Prostate gland (tissue), 2 donors: ENCODE results near the gene TAF1C. TPM values are rescaled to one million over a fixed set of nuclear protein-coding genes. Genes with fewer than 3 reads are reported as not detected.

Experiments
- DNase-seq: peaks from one replicate; pipeline ENCODE4 v3.0.0-alpha.2; 2019; ENCODE audit warnings: low spot score
- H3K27ac ChIP-seq, 2 donors: fragments of 200-600 bp; sonication (generic); 2 replicates each; pipeline ENCODE4 v1.5.1; 2017 to 2019
- H3K27me3 ChIP-seq: fragments of 200-600 bp; sonication (generic); replicated peaks from 2 replicates; pipeline ENCODE4 v1.5.1; 2019; ENCODE audit not compliant: insufficient read depth
- H3K36me3 ChIP-seq, 2 donors: fragments of 200-600 bp; sonication (generic); 1 replicate in 1 of 2; 2 replicates in 1 of 2; pipeline versions ENCODE4 v1.5.1 to v1.8.1; 2017 to 2019
- H3K4me1 ChIP-seq: fragments of 200-600 bp; sonication (generic); replicated peaks from 2 replicates; pipeline ENCODE4 v1.5.1; 2019
- H3K4me3 ChIP-seq, 2 donors: fragments of 200-600 bp; sonication (generic); 2 replicates each; pipeline ENCODE4 v1.5.1; 2017 to 2019
- H3K9me3 ChIP-seq: fragments of 200-600 bp; sonication (generic); 2 replicates; pipeline ENCODE4 v1.5.1; 2017
- CTCF ChIP-seq, 4 experiments: fragments of 200-600 bp in 2 of 4; fragments of 450-650 bp in 2 of 4; sonication (generic) in 2 of 4; IDR thresholded peaks; 1 replicate in 3 of 4; 2 replicates in 1 of 4; pipeline ENCODE4 v1.5.1; 2016 to 2019; ENCODE audit warnings: antibody characterized with exemption in 4 of 4, mild to moderate bottlenecking in 2 of 4, moderate library complexity in 2 of 4
- POLR2A ChIP-seq: fragments of 450-650 bp; IDR thresholded peaks from one replicate; pipeline ENCODE4 v1.6.1; 2016; ENCODE audit warnings: antibody characterized with exemption, mild to moderate bottlenecking
- POLR2AphosphoS5 ChIP-seq: sonication (generic); formaldehyde crosslinking; IDR thresholded peaks from one replicate; pipeline ENCODE4 v1.6.1; 2017; ENCODE audit warnings: antibody characterized with exemption
- WGBS: methylation state at CpG from one replicate; pipeline ENCODE4 v1.1.5; 2018; 5-methylcytosine and 5-hydroxymethylcytosine counted together
- intact Hi-C: fragments of 100-400 bp; cut with DNase I; formaldehyde crosslinking; loops from one replicate; pipeline ENCODE4 v1.14.2; 2022
- total RNA-seq, 2 donors: library from RNA; depleted of rRNA; stranded (reverse); fragments of >200 nt; gene quantifications; one replicate each; pipeline ENCODE4 v1.1.0, GENCODE V29; 2016

TAF1C gene
- total RNA-seq, 2 donors from 2014 or later, result 53.4 to 87.9 TPM

GRCh38 chr16:84131117-84131516 is 55.7 kb downstream of the TAF1C start:
- Histone ChIP-seq H3K36me3 (no peaks in the 10 kb centered on the region), H3K4me3 (no peak overlapping the region), H3K9me3 (no peaks in the 10 kb centered on the region), H3K4me1 (no peaks in the 10 kb centered on the region), H3K27ac (no peak overlapping the region), H3K27me3 (no peaks in the 10 kb centered on the region)
- 32% methylated on average over 5 of the region's 5 CpGs for WGBS
- no peak for TF ChIP-seq POLR2A
- TF ChIP-seq CTCF (IDR thresholded peaks at IDR 0.05), result no peak
- TF ChIP-seq POLR2AphosphoS5, result no peak
- no peak for DNase-seq
- intact Hi-C loops, result no loop called here

Other genes starting within 250 kb of the TAF1C start
- gene OSGIN1, start 233.8 kb downstream of the TAF1C start, total RNA-seq, result 1 to 10 TPM; 4.4 to 9.4 TPM
- 1 to 10 TPM in 1 of 2 donors, not detected in 1; 2.8 TPM for gene NECAB2, start 218.8 kb downstream of the TAF1C start, total RNA-seq
- gene SLC38A8, start 144.3 kb downstream of the TAF1C start, total RNA-seq, result not detected
- 100 to 1,000 TPM in 1 of 2 donors, 10 to 100 TPM in 1; 79.0 to 133 TPM for gene MBTPS1, start 70.1 kb downstream of the TAF1C start, total RNA-seq
- 10 to 100 TPM; 12.0 to 17.3 TPM for gene HSDL1, start 41.9 kb downstream of the TAF1C start, total RNA-seq
- gene DNAAF1, start 41.7 kb downstream of the TAF1C start, total RNA-seq, result 1 to 10 TPM in 1 of 2 donors, under 1 TPM in 1; 0.32 to 8.2 TPM
- gene ADAD2, start 4.1 kb upstream of the TAF1C start, total RNA-seq, result 10 to 100 TPM in 1 of 2 donors, under 1 TPM in 1; 0.91 to 47.7 TPM
- not detected for gene KCNG4, start 53.0 kb upstream of the TAF1C start, total RNA-seq
- 10 to 100 TPM; 60.9 to 80.8 TPM for gene WFDC1, start 107.8 kb upstream of the TAF1C start, total RNA-seq
- gene ATP2C2, start 181.5 kb upstream of the TAF1C start, total RNA-seq, result 10 to 100 TPM; 43.7 to 56.1 TPM